ENCODE results near the gene MRPS14. TPM values are rescaled to one million over a fixed set of nuclear protein-coding genes. Genes with fewer than 3 reads are reported as not detected.

Gene MRPS14
- total RNA-seq, 2 experiments from 2014 or later, result 34.0 to 38.4 TPM

- H3K4me1 Mint-ChIP-seq, result peaks cover 15% of the 10 kb centered on the region
- H3K4me3 Mint-ChIP-seq, result peak overlapping the region; percentile 80
- peak overlapping the region; percentile 89 for H3K27ac Mint-ChIP-seq
- POLR2A ChIA-PET, result interaction anchor here (1.4 kb wide), 1 partner anchor 9 kb away, joined by 13 read pairs; the partner anchor contains the start of gene CACYBP
- H3K27me3 Mint-ChIP-seq, result no peaks in the 10 kb centered on the region
- no peaks in the 10 kb centered on the region for H3K9me3 Mint-ChIP-seq
- DNase-seq (no peak), ATAC-seq (ENCODE audit: low read depth) (peak; percentile 61)
- H3K36me3 Mint-ChIP-seq, result peaks cover 13% of the 10 kb centered on the region
Measured at GRCh38 chr1:174990382-174990999, 32.7 kb downstream of the MRPS14 start.

GRCh38 chr1:174989536-174990220, 33.5 kb downstream of the MRPS14 start:
- Mint-ChIP-seq H3K27ac (peak overlapping the region; percentile 87), H3K9me3 (no peaks in the 10 kb centered on the region), H3K36me3 (peaks cover 14% of the 10 kb centered on the region), H3K4me1 (peaks cover 19% of the 10 kb centered on the region), H3K4me3 (peak overlapping the region; percentile 79), H3K27me3 (no peaks in the 10 kb centered on the region)
- ATAC-seq (ENCODE audit: low read depth), result no peak
- POLR2A ChIA-PET, result interaction anchor here (0.9 to 1.4 kb wide), 4 partner anchors 10 to 190 kb away, joined by 3 to 13 read pairs (median 4); partner anchors contain the start of gene CACYBP
- DNase-seq, result no peak

- Mint-ChIP-seq H3K27me3 (no peaks in the 10 kb centered on the region), H3K27ac (peak overlapping the region; percentile 15), H3K36me3 (peaks cover 14% of the 10 kb centered on the region), H3K4me3 (peak overlapping the region; percentile 79), H3K4me1 (peaks cover 20% of the 10 kb centered on the region), H3K9me3 (no peaks in the 10 kb centered on the region)
- POLR2A ChIA-PET, result interaction anchor here (0.9 to 1.4 kb wide), 4 partner anchors 11 to 189 kb away, joined by 3 to 13 read pairs (median 4); partner anchors contain the start of gene CACYBP
- ATAC-seq (ENCODE audit: low read depth), result no peak
- DNase-seq, result no peak
Measured at GRCh38 chr1:174988986-174989385, 34.2 kb downstream of the MRPS14 start.

- H3K36me3 Mint-ChIP-seq, result peaks cover 15% of the 10 kb centered on the region
- H3K9me3 Mint-ChIP-seq, result no peaks in the 10 kb centered on the region
- no peak overlapping the region for H3K27ac Mint-ChIP-seq
- H3K4me1 Mint-ChIP-seq, result peaks cover 20% of the 10 kb centered on the region
- POLR2A ChIA-PET, result interaction anchor here (1.4 kb wide), 2 partner anchors 23 to 189 kb away, joined by 3 read pairs; no protein-coding TSS in a partner anchor
- DNase-seq (no peak), ATAC-seq (ENCODE audit: low read depth) (no peak)
- no peak overlapping the region for H3K4me3 Mint-ChIP-seq
- H3K27me3 Mint-ChIP-seq, result no peaks in the 10 kb centered on the region
Measured at GRCh38 chr1:174988539-174988938, 34.7 kb downstream of the MRPS14 start.

- Mint-ChIP-seq H3K36me3 (peaks cover 36% of the 10 kb centered on the region), H3K4me1 (peaks cover 27% of the 10 kb centered on the region)
Measured at GRCh38 chr1:174984952-174985351, 38.3 kb downstream of the MRPS14 start.

GRCh38 chr1:174982971-174983689, 40.1 kb downstream of the MRPS14 start:
- no peak overlapping the region for H3K4me3 Mint-ChIP-seq
- no peak overlapping the region for H3K27ac Mint-ChIP-seq
- DNase-seq (no peak), ATAC-seq (ENCODE audit: low read depth) (peak; percentile 39)
- H3K27me3 Mint-ChIP-seq, result no peaks in the 10 kb centered on the region
- peaks cover 28% of the 10 kb centered on the region for H3K36me3 Mint-ChIP-seq
- POLR2A ChIA-PET, result interaction anchor here (0.6 to 1.5 kb wide), 4 partner anchors 16 to 183 kb away, joined by 3 to 5 read pairs (median 4); partner anchors contain the start of gene CACYBP
- no peaks in the 10 kb centered on the region for H3K9me3 Mint-ChIP-seq
- H3K4me1 Mint-ChIP-seq, result peaks cover 16% of the 10 kb centered on the region

More at GRCh38 chr1:174984952-174985351, 38.3 kb downstream of the MRPS14 start:
- ATAC-seq (ENCODE audit: low read depth) (no peak), DNase-seq (no peak)
- Mint-ChIP-seq H3K27ac (no peak overlapping the region), H3K9me3 (no peaks in the 10 kb centered on the region), H3K27me3 (no peaks in the 10 kb centered on the region), H3K4me3 (no peak overlapping the region)
- POLR2A ChIA-PET, result interaction anchor here (1.3 to 1.6 kb wide), 3 partner anchors 14 to 185 kb away, joined by 3 to 6 read pairs (median 4); partner anchors contain the start of gene CACYBP

GRCh38 chr1:174976436-174977108, 46.7 kb downstream of the MRPS14 start:
- DNase-seq, result no peak
- POLR2A ChIA-PET, result interaction anchor here (0.9 kb wide), 1 partner anchor 23 kb away, joined by 6 read pairs; the partner anchor contains the start of gene CACYBP
- H3K4me1 Mint-ChIP-seq, result peaks cover 14% of the 10 kb centered on the region
- peaks cover 37% of the 10 kb centered on the region for H3K36me3 Mint-ChIP-seq
- H3K27ac Mint-ChIP-seq, result no peak overlapping the region
- H3K4me3 Mint-ChIP-seq, result no peak overlapping the region
- no peaks in the 10 kb centered on the region for H3K27me3 Mint-ChIP-seq
- H3K9me3 Mint-ChIP-seq, result no peaks in the 10 kb centered on the region
- ATAC-seq (ENCODE audit: low read depth), result no peak

- no peak for ATAC-seq (ENCODE audit: low read depth)
- no peak for DNase-seq
- Mint-ChIP-seq H3K4me3 (no peak overlapping the region), H3K4me1 (peaks cover 15% of the 10 kb centered on the region), H3K27me3 (no peaks in the 10 kb centered on the region), H3K27ac (no peak overlapping the region), H3K9me3 (no peaks in the 10 kb centered on the region), H3K36me3 (peaks cover 36% of the 10 kb centered on the region)
- POLR2A ChIA-PET, result interaction anchor here (0.9 kb wide), 1 partner anchor 24 kb away, joined by 6 read pairs; the partner anchor contains the start of gene CACYBP
Measured at GRCh38 chr1:174975764-174976163, 47.5 kb downstream of the MRPS14 start.

- Mint-ChIP-seq H3K4me1 (peaks cover 21% of the 10 kb centered on the region), H3K27me3 (no peaks in the 10 kb centered on the region)
Measured at GRCh38 chr1:174974711-174975119, 48.5 kb downstream of the MRPS14 start.

GRCh38 chr1:174971902-174972301, 51.3 kb downstream of the MRPS14 start:
- DNase-seq (no peak), ATAC-seq (ENCODE audit: low read depth) (no peak)
- H3K4me3 Mint-ChIP-seq, result no peak overlapping the region
- peaks cover 39% of the 10 kb centered on the region for H3K4me1 Mint-ChIP-seq
- POLR2A ChIA-PET, result interaction anchor here (7.4 kb wide), 1 partner anchor 28 kb away, joined by 72 read pairs; the partner anchor contains the start of gene CACYBP
- no peaks in the 10 kb centered on the region for H3K27me3 Mint-ChIP-seq
- H3K9me3 Mint-ChIP-seq, result no peaks in the 10 kb centered on the region
- H3K27ac Mint-ChIP-seq, result no peak overlapping the region
- peaks cover 25% of the 10 kb centered on the region for H3K36me3 Mint-ChIP-seq

More at GRCh38 chr1:174974711-174975119, 48.5 kb downstream of the MRPS14 start:
- ATAC-seq (ENCODE audit: low read depth) (no peak), DNase-seq (no peak)
- no peak overlapping the region for H3K4me3 Mint-ChIP-seq
- no peaks in the 10 kb centered on the region for H3K9me3 Mint-ChIP-seq
- H3K36me3 Mint-ChIP-seq, result peaks cover 29% of the 10 kb centered on the region
- H3K27ac Mint-ChIP-seq, result no peak overlapping the region
- POLR2A ChIA-PET, result no interaction called here

- Mint-ChIP-seq H3K4me1 (peaks cover 41% of the 10 kb centered on the region), H3K4me3 (peak overlapping the region; percentile 62), H3K27me3 (no peaks in the 10 kb centered on the region), H3K36me3 (peaks cover 23% of the 10 kb centered on the region), H3K9me3 (no peaks in the 10 kb centered on the region), H3K27ac (peak overlapping the region; percentile 60)
- DNase-seq, result no peak
- ATAC-seq (ENCODE audit: low read depth), result no peak
- POLR2A ChIA-PET, result interaction anchor here (7.4 kb wide), 1 partner anchor 28 kb away, joined by 72 read pairs; the partner anchor contains the start of gene CACYBP
Measured at GRCh38 chr1:174971466-174971865, 51.8 kb downstream of the MRPS14 start.

- no peaks in the 10 kb centered on the region for H3K9me3 Mint-ChIP-seq
- DNase-seq, result no peak
- POLR2A ChIA-PET, result interaction anchor here (1.3 to 7.4 kb wide), 2 partner anchors 15 to 29 kb away, joined by 3 to 72 read pairs; partner anchors contain the start of gene CACYBP
- peaks cover 12% of the 10 kb centered on the region for H3K36me3 Mint-ChIP-seq
- peak; percentile 8 for ATAC-seq (ENCODE audit: low read depth)
- peak overlapping the region; percentile 84 for H3K27ac Mint-ChIP-seq
- no peaks in the 10 kb centered on the region for H3K27me3 Mint-ChIP-seq
- H3K4me3 Mint-ChIP-seq, result peak overlapping the region; percentile 72
- peaks cover 54% of the 10 kb centered on the region for H3K4me1 Mint-ChIP-seq
Measured at GRCh38 chr1:174969977-174970376, 53.2 kb downstream of the MRPS14 start.
